K562 (cell line): ENCODE results near the gene MAML1. TPM values are rescaled to one million over a fixed set of nuclear protein-coding genes. Genes with fewer than 3 reads are reported as not detected.

Experiments used
- CCNT2 ChIP-seq: IDR thresholded peaks from 2 replicates; pipeline ENCODE4 v1.6.1; 2011; ENCODE audit warnings: borderline replicate concordance, low read depth, mild to moderate bottlenecking, moderate library complexity, mixed read lengths, low read length; ENCODE audit not compliant: insufficient read length; ENCODE audit errors: extremely low read depth
- CREB1 ChIP-seq, 2 experiments: sonication (generic) in 1 of 2; formaldehyde crosslinking in 1 of 2; IDR thresholded peaks; 2 replicates each; pipeline versions ENCODE4 v1.6.1 to v1.8.0; 2012 to 2022; ENCODE audit warnings: inconsistent platforms in 1 of 2, mild to moderate bottlenecking in 1 of 2, missing genetic modification reagents in 1 of 2, moderate library complexity in 1 of 2
- CXXC5 ChIP-seq: fragments of 250-450 bp; sonication (Bioruptor Pico); IDR thresholded peaks from 2 replicates; pipeline ENCODE4 v1.8.0; 2022; ENCODE audit warnings: inconsistent platforms, mild to moderate bottlenecking, moderate library complexity
- ELF2 ChIP-seq: fragments of 250-450 bp; sonication (Bioruptor Pico); IDR thresholded peaks from 2 replicates; pipeline ENCODE4 v1.5.0; 2021; ENCODE audit warnings: mild to moderate bottlenecking
- FOXK2 ChIP-seq, 2 experiments: fragments of 450-650 bp; IDR thresholded peaks in 1 of 2; conservative IDR thresholded peaks in 1 of 2; 2 replicates each; pipeline ENCODE4 v1.6.1; 2016; ENCODE audit warnings: low read depth in 2 of 2, mild to moderate bottlenecking in 1 of 2
- HNRNPLL ChIP-seq: fragments of 200-400 bp; formaldehyde crosslinking; IDR thresholded peaks from 2 replicates; pipeline ENCODE4 v1.6.1; 2017; ENCODE audit warnings: low read length, low read depth, mild to moderate bottlenecking; ENCODE audit not compliant: poor library complexity, severe bottlenecking
- MEF2D ChIP-seq: conservative IDR thresholded peaks from 2 replicates; pipeline ENCODE4 v1.6.1; 2016; ENCODE audit warnings: low read depth, missing genetic modification characterization, missing compliant biosample characterization
- PBX2 ChIP-seq, 2 experiments: IDR thresholded peaks in 1 of 2; conservative IDR thresholded peaks in 1 of 2; 2 replicates each; pipeline ENCODE4 v1.6.1; 2016; ENCODE audit warnings: low read depth in 2 of 2, mild to moderate bottlenecking in 1 of 2, missing compliant biosample characterization in 1 of 2, missing genetic modification characterization in 1 of 2, moderate library complexity in 1 of 2
- RBM39 ChIP-seq: fragments of 200-400 bp; formaldehyde crosslinking; optimal IDR thresholded peaks from 2 replicates; pipeline ENCODE3; 2018; ENCODE audit warnings: low read depth, low read length
- SP1 ChIP-seq: sonication (generic); formaldehyde crosslinking; IDR thresholded peaks from 2 replicates; pipeline ENCODE4 v1.8.1; 2022; ENCODE audit warnings: mild to moderate bottlenecking, missing genetic modification reagents
- TAF1 ChIP-seq: IDR thresholded peaks from 2 replicates; pipeline ENCODE4 v1.6.1; 2011; ENCODE audit warnings: mild to moderate bottlenecking, low read length, moderate library complexity; ENCODE audit not compliant: insufficient read depth, control insufficient read depth, severe bottlenecking; ENCODE audit errors: extremely low read depth
- TAF7 ChIP-seq: fragments of 450-650 bp; IDR thresholded peaks from 2 replicates; pipeline ENCODE4 v1.6.1; 2016; ENCODE audit warnings: missing genetic modification characterization, missing compliant biosample characterization
- ZBTB40 ChIP-seq, 2 experiments: fragments of 450-650 bp in 1 of 2; sonication (generic) in 1 of 2; formaldehyde crosslinking in 1 of 2; IDR thresholded peaks; 2 replicates each; pipeline versions ENCODE4 v1.7.1 to v1.9.0; 2016 to 2022; ENCODE audit warnings: inconsistent platforms in 1 of 2, mild to moderate bottlenecking in 1 of 2, missing genetic modification reagents in 1 of 2
- ZNF764 ChIP-seq: fragments of 250-450 bp; sonication (Bioruptor Pico); IDR thresholded peaks from 2 replicates; pipeline ENCODE4 v1.4.0; 2020; ENCODE audit warnings: low read depth, mild to moderate bottlenecking, moderate library complexity
- polyA plus RNA-seq, 8 experiments: library from polyadenylated mRNA; depleted of rRNA in 4 of 8; stranded (reverse) in 5 of 8; unstranded in 3 of 8; fragments of >200 nt; fragmentation: Nextera tagmentation in 2 of 8; fragmentation: Illumina TruSeq in 1 of 8; extraction: Ambion mirVana in 2 of 8; extraction: Trizol in 1 of 8; gene quantifications; 2 replicates each; pipeline versions ENCODE4 v1.2.1 to v1.2.3, GENCODE V29; 2011 to 2014; ENCODE audit warnings: inconsistent platforms in 1 of 8, missing spikeins in 1 of 8
- total RNA-seq, 7 experiments: library from RNA; depleted of rRNA in 6 of 7; stranded (reverse); fragments of >200 nt in 6 of 7; fragmentation: Illumina TruSeq in 2 of 7; extraction: Trizol in 2 of 7; gene quantifications; 2 replicates each; pipeline versions ENCODE4 v1.2.1 to v1.2.3, GENCODE V29; 2011 to 2021; ENCODE audit warnings: low replicate concordance in 1 of 7

Gene MAML1
- total and polyA plus RNA-seq, 9 of the 15 experiments (the other 6 are each of a cell fraction or from before 2014, with no cell fraction given) = 0.32 to 18.4 (median 7.0) TPM

- peak; percentile 80 for TF ChIP-seq PBX2 (CRISPR knock-in tag; IDR thresholded peaks at IDR 0.05; ENCODE audit: low read depth)
- TF ChIP-seq PBX2 (tag; conservative IDR thresholded peaks at IDR 0.05; ENCODE audit: low read depth) = peak; percentile 99
- peak; percentile 97 for TF ChIP-seq TAF1
- 0 out of 2 replicates have a peak, but pooled peaks have one; percentile 47 for TF ChIP-seq ZBTB40 (IDR thresholded peaks at IDR 0.05)
- TF ChIP-seq ZBTB40 (CRISPR knock-in tag; IDR thresholded peaks at IDR 0.05) = no peak
- TF ChIP-seq ELF2 = no peak
- TF ChIP-seq ZNF764 (CRISPR knock-in tag) = no peak
- no peak for TF ChIP-seq MEF2D (tag)
- no peak for TF ChIP-seq RBM39
- 0 out of 4 replicates have a peak, but pooled peaks of 1 of the 2 experiments have one; percentile 30 for TF ChIP-seq FOXK2 (conservative IDR thresholded peaks at IDR 0.05 in 1 of 2, IDR thresholded peaks at IDR 0.05 in 1 of 2; ENCODE audit: low read depth in 2 of 2)
- TF ChIP-seq TAF7 (tag) = peak; percentile 78
- peak; percentile 90 for TF ChIP-seq HNRNPLL
- TF ChIP-seq SP1 (CRISPR knock-in tag) = peak; percentile 79
- TF ChIP-seq CREB1 (IDR thresholded peaks at IDR 0.05) = peak; percentile 85
- peak; percentile 80 for TF ChIP-seq CREB1 (CRISPR knock-in tag; IDR thresholded peaks at IDR 0.05)
- TF ChIP-seq CXXC5 = peak; percentile 98
- peak; percentile 19 for TF ChIP-seq CCNT2
Measured at GRCh38 chr5:179732412-179732917, at the start of gene MAML1 (continued).
